HG03354 (cell line): ENCODE results near the gene SLC16A10.
A peak's percentile ranks its signal among the peaks of the same experiment; 100 is the strongest.
"Not testable (repeated sequence)": the region's sequence is repeated elsewhere in the genome, so short reads cannot be mapped to it uniquely, and the experiment has no call there.

Experiments used
- ATAC-seq: cut with Tn5 transposase; IDR thresholded peaks from one replicate; pipeline ENCODE4 v1.9.1; 2021; ENCODE audit warnings: mild to moderate bottlenecking; ENCODE audit not compliant: unreplicated experiment, poor library complexity, severe bottlenecking

The SLC16A10 gene

GRCh38 chr6:111076024-111076695 is 11.1 kb upstream of the SLC16A10 start:
- no peak for ATAC-seq

GRCh38 chr6:111080698-111081097 is 6.6 kb upstream of the SLC16A10 start:
- no peak for ATAC-seq

- no peak for ATAC-seq
Observed at GRCh38 chr6:111086685-111087084, 618 bp upstream of the SLC16A10 start.

GRCh38 chr6:111087871-111088667 is 766 bp downstream of the SLC16A10 start:
- ATAC-seq, result peak; percentile 15

GRCh38 chr6:111088668-111089003 is 1.3 kb downstream of the SLC16A10 start:
- no peak for ATAC-seq

GRCh38 chr6:111090766-111091165 is 3.5 kb downstream of the SLC16A10 start:
- no peak for ATAC-seq

- ATAC-seq, result no peak
Observed at GRCh38 chr6:111091987-111092386, 4.7 kb downstream of the SLC16A10 start.

GRCh38 chr6:111095488-111095887 is 8.2 kb downstream of the SLC16A10 start:
- ATAC-seq, result not testable (repeated sequence)

- no peak for ATAC-seq
Observed at GRCh38 chr6:111096246-111096645, 8.9 kb downstream of the SLC16A10 start.

GRCh38 chr6:111098597-111098996 is 11.3 kb downstream of the SLC16A10 start:
- no peak for ATAC-seq

GRCh38 chr6:111101987-111102386 is 14.7 kb downstream of the SLC16A10 start:
- ATAC-seq, result no peak

DNA sequence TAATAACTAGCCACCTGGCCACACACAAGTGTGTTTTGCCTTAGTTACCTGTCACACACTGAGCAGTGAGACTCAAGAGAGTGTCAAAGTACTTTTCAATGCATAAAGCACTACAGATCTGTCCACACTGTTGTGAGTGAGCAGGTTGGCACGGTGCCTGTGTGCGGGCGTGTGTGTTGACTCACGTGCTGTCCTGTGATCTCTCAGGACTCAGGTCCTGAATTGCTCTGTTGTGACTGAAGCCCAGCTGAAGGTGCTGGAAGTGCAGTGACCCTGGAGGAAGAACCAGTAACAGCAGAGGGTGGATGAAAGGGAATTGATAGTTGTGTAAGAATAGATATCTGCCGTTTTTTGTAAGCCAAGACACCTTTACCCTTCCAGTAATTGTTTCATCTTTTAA is 18.3 kb downstream of the SLC16A10 start:
- no peak for ATAC-seq

GRCh38 chr6:111107589-111107988 is 20.3 kb downstream of the SLC16A10 start:
- no peak for ATAC-seq

GRCh38 chr6:111110036-111110435 is 22.7 kb downstream of the SLC16A10 start:
- no peak for ATAC-seq

DNA sequence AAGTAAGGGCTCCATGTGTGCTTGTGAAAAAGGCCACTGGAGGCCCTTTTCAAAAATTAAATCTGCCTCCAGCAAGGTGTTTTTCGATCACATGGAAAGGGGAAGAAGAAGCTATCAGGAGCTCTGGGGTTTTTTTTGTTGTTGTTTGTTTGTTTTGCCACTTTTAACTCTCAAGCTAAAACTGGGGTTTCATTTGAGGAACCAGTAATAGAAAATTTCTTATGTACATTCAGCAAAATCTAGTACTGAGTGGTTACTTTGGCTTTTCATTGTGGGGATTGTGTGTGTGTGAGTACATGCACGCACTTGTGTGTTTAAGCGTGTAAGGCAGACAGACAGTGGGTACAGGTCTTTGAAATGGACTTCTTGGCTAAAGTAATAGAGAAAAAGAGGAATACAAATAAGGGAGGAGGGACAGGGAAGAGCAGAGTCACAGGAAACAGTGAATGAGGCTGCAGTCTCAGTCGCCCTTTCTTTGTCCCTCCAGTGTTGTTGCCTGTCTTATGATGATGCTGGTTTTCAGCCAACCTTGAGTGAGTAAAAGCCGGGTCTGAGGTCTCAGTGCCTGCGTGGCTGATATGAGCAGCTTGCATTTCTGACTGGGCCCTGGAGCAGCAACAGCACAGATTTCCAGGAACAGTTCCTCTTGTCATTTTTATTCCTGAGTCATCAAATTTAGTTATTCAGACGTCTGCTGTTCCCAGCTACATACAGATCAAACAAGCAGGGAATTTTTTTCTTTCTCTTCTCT is 26.2 kb downstream of the SLC16A10 start:
- ATAC-seq, result no peak

- no peak for ATAC-seq
Observed at GRCh38 chr6:111114087-111114443, 26.8 kb downstream of the SLC16A10 start.

GRCh38 chr6:111114482-111114881 is 27.2 kb downstream of the SLC16A10 start:
- ATAC-seq, result no peak

DNA sequence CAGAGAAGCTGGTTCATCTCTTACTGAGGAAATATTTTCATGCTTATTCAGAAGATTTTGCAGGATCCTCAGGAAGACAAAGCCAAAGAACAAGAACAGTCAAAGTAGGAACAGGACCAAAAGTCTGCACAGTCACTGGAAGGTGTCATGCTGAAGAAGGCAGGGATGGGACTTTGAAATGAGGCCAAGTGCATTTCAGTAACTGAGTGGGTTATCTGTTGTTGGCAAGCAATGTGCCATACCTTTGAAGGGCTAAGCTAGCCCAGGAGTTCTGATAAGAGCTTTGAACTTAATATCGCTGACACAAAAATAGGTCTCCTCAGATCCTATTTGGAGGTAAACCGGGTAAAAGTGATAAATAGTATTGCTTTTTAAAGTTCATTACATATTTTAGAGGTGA is 31.5 kb downstream of the SLC16A10 start:
- ATAC-seq, result no peak

DNA sequence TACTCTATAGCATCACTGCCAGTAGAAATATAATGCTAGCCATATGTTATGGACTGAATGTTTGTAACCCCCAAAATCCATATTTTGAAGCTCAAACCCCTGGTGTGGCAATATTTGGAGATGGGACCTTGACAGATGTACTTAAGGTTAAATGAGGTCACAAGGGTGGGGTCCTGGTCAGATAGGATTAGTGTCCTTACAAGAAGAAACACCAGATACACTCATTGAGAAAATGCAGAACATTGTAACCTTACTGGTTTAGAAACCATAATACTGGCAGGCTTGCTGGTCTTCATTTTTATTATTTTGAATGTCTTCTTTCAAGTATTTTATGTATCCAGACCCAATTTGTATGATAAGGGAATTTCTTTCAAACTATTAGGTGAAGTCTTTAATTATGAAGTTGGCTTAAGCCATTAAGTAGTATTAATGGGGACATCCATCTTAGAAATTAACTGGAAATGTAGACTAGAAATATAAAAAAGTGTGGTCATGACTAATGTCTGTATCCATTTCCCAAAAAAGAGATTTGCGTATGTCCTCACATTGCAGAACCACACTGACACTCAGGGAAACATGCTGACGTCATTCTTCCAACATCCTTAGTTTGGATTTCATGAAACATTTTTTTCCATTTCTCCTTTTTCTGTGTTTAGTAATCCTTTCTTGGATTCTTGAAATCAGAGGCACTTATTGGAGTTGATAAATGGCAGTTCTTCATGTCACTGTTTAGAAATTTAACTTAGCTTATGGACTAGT is 32.4 kb downstream of the SLC16A10 start:
- ATAC-seq, result no peak

DNA sequence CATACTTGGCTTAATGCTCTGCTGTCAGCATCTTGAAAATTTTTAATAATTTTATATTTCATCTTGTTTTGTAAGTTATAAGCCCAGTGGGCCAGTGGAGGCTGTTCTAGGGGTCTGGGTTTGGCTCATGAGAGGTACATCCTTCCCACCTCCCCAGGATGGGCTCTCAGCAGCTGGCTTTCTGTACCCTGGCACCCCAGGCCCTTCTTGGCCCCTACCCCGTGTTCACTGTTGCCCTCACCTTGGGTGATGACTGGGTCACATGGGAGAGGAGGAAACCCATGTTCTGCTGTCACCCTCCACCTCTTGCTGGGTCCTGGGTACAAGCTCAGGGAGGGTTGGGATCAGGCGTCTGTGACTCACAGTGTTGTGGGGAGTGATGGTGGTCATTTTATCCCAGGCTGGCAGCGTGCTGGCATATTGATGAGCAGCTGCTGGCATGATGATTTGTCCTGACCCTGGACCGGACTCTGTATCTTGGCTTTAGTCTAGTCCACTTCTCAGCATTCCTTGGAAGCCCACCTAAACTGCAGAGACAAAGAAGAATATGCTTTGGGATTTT is 34.6 kb downstream of the SLC16A10 start:
- ATAC-seq, result no peak
